ENCODE measurements around the gene CES1.
"Not testable (repeated sequence)": the region's sequence is repeated elsewhere in the genome, so short reads cannot be mapped to it uniquely, and the experiment has no call there.

The CES1 gene

DNA sequence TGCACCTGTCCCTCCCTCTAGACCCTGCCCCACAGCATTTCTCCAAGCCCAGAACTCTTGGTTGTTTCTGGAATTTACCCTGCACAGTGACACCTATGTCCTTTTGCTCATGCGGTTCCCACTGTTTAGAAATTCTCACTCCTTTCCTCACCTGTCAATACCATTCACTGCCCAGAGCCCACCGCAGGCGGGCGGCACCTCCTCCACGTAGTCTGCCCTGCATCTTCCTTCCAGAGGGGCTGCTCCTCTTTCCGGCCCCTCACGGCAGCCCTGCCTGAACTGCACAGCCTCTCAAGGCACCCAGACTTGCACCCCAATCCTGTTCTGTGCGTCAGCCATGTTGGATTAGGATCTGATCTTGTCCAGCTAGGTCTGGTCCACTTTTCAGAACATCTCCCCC lies 51.4 kb downstream of the CES1 start:
- H3K4me3 ChIP-seq (ENCODE audit: low read depth, low read length); DNase-seq (ENCODE audit: low read depth): not testable (repeated sequence)

GRCh38 chr16:55780095-55780407 lies 52.8 kb downstream of the CES1 start:
- not testable (repeated sequence) for DNase-seq (ENCODE audit: low read depth); H3K4me3 ChIP-seq (ENCODE audit: low read depth, low read length)

DNA sequence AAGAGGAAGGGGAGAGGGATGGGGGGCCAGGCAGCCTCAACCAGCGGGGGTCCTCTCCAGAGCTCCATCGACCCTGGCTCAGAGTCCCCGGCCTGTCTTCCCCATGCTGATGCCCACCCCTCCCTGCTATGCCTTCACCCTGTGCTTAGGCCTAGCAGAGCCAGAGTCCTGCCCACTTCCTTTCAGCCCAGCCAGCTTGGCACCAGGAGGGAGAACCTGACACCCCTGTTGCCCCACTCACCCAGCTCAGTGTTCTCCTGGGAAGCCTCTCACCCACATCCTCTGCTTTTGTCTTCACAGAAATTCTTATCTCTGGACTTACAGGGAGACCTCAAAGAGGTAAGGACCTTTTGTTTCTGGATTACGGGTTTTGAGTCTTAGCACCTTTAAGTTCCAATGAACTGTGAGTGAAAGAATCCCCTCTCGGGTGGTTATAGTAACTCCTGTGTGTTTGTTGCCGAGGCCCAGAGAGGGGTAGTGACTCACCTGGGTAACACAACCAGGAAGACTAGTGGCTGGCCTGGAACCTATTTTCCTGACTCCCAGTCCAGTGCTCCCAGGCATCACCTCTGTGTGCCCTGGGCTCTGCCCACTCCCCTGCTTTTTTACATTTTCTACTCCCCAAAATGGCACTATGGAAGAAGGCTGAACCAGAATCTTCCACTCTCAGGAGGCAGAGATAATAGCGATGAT lies 53.3 kb downstream of the CES1 start:
- no peak for DNase-seq (ENCODE audit: low read depth)
- TF ChIP-seq CTCF (IDR thresholded peaks at IDR 0.05; ENCODE audit: low read depth, low read length, missing control alignments) = no peak
- H3K4me3 ChIP-seq (ENCODE audit: low read depth, low read length) = no peak overlapping the region

GRCh38 chr16:55778757-55779156 lies 54.1 kb downstream of the CES1 start:
- TF ChIP-seq CTCF (IDR thresholded peaks at IDR 0.05; ENCODE audit: low read depth, low read length, missing control alignments) = no peak
- H3K4me3 ChIP-seq (ENCODE audit: low read depth, low read length) = no peak overlapping the region
- no peak for DNase-seq (ENCODE audit: low read depth)

GRCh38 chr16:55775857-55776256 lies 57.0 kb downstream of the CES1 start:
- no peak overlapping the region for H3K4me3 ChIP-seq (ENCODE audit: low read depth, low read length)
- DNase-seq (ENCODE audit: low read depth) = no peak
- TF ChIP-seq CTCF (IDR thresholded peaks at IDR 0.05; ENCODE audit: low read depth, low read length, missing control alignments) = no peak

GRCh38 chr16:55773859-55774549 lies 58.9 kb downstream of the CES1 start:
- no peak overlapping the region for H3K4me3 ChIP-seq (ENCODE audit: low read depth, low read length)
- no peak for DNase-seq (ENCODE audit: low read depth)
- no peak for TF ChIP-seq CTCF (IDR thresholded peaks at IDR 0.05; ENCODE audit: low read depth, low read length, missing control alignments)

- DNase-seq (ENCODE audit: low read depth) = no peak
- no peak for TF ChIP-seq CTCF (IDR thresholded peaks at IDR 0.05; ENCODE audit: low read depth, low read length, missing control alignments)
- H3K4me3 ChIP-seq (ENCODE audit: low read depth, low read length) = no peak overlapping the region
Observed at GRCh38 chr16:55765161-55765560, 67.7 kb downstream of the CES1 start.

GRCh38 chr16:55760310-55761001 lies 72.4 kb downstream of the CES1 start:
- no peak overlapping the region for H3K4me3 ChIP-seq (ENCODE audit: low read depth, low read length)
- DNase-seq (ENCODE audit: low read depth) = no peak
- no peak for TF ChIP-seq CTCF (IDR thresholded peaks at IDR 0.05; ENCODE audit: low read depth, low read length, missing control alignments)

GRCh38 chr16:55759965-55760309 lies 73.0 kb downstream of the CES1 start:
- DNase-seq (ENCODE audit: low read depth); H3K4me3 ChIP-seq (ENCODE audit: low read depth, low read length): not testable (repeated sequence)

DNA sequence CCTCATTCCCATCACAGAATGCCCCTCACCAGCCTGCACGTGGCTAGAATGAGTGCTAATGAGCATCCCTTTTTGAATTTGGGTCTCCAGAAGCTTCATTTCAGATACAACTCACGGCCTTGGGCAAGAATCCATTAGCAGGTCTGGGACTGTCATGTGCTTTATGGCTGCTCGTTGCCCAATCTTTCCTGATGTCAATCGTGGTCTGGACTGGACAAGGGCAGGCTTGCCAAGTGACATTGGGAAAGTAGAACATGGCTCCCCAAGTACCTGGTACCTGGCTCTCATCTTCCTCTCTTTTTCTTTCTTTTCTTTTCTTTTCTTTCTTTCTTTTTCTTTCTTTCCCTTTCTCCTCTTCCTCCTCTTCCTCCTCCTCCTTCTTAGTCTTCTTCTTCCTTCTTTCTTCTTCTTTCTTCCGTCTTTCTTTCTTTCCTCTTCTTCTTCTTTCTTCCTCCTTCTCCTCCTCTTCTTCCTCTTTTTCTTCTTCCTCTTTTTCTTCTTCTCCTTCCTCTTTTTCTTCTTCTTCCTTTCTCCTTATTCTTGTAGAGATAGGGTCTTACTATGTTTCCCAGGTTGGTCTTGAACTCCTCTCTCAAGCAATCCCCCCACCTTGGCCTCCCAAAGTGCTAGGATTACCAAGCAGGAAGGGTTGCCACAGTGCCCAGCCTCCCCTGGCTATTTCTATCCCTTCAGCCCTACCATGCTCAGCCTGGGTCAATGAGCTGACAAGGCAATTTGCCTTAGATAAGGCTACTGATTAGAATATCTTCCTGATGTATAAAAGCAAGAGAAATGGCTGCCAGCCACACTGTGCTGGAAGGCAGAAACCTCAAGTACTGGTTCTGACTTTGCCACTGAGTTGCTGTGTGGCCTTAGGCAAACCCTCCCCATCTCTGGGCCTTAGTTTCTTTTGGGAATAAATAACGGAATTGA lies 75.0 kb downstream of the CES1 start:
- H3K4me3 ChIP-seq (ENCODE audit: low read depth, low read length); DNase-seq (ENCODE audit: low read depth): not testable (repeated sequence)
